Epidermal melanocyte (primary cell): ENCODE data around the gene EPHB1.

Experiments
- DNase-seq: peaks from one replicate; pipeline ENCODE4 v3.0.0; 2011; ENCODE audit warnings: low spot score; ENCODE audit not compliant: insufficient read length

The EPHB1 gene

GRCh38 chr3:134877788-134878187, 82.7 kb downstream of the EPHB1 start:
- DNase-seq, result no peak

GRCh38 chr3:134879990-134880389, 84.9 kb downstream of the EPHB1 start:
- peak; percentile 38 for DNase-seq

GRCh38 chr3:134880431-134880830, 85.4 kb downstream of the EPHB1 start:
- DNase-seq, result no peak

GRCh38 chr3:134881305-134881704, 86.2 kb downstream of the EPHB1 start:
- DNase-seq, result no peak

- DNase-seq, result no peak
These were observed 88.8 kb downstream of the EPHB1 start for GRCh38 chr3:134883697-134884385.

- no peak for DNase-seq
These were observed 91.0 kb downstream of the EPHB1 start for GRCh38 chr3:134885877-134886621.

- no peak for DNase-seq
These were observed 91.9 kb downstream of the EPHB1 start for GRCh38 chr3:134886991-134887390.

- no peak for DNase-seq
These were observed 92.5 kb downstream of the EPHB1 start for GRCh38 chr3:134887536-134887935.

GRCh38 chr3:134892326-134892725, 97.3 kb downstream of the EPHB1 start:
- no peak for DNase-seq

- DNase-seq, result no peak
These were observed 97.7 kb downstream of the EPHB1 start for GRCh38 chr3:134892761-134893160.

- no peak for DNase-seq
These were observed 99.5 kb downstream of the EPHB1 start for GRCh38 chr3:134894533-134894932.

- no peak for DNase-seq
These were observed 100.1 kb downstream of the EPHB1 start for GRCh38 chr3:134895181-134895580.

GRCh38 chr3:134896141-134896540, 101.1 kb downstream of the EPHB1 start:
- DNase-seq, result no peak

- no peak for DNase-seq
These were observed 101.6 kb downstream of the EPHB1 start for GRCh38 chr3:134896696-134897095.

GRCh38 chr3:134897391-134898141, 102.5 kb downstream of the EPHB1 start:
- DNase-seq, result no peak

- DNase-seq, result no peak
These were observed 103.2 kb downstream of the EPHB1 start for GRCh38 chr3:134898181-134898754.

- no peak for DNase-seq
These were observed 104.7 kb downstream of the EPHB1 start for GRCh38 chr3:134899786-134900185.

GRCh38 chr3:134900482-134900881, 105.4 kb downstream of the EPHB1 start:
- DNase-seq, result no peak

GRCh38 chr3:134901461-134901860, 106.4 kb downstream of the EPHB1 start:
- DNase-seq, result no peak

- no peak for DNase-seq
These were observed 108.8 kb downstream of the EPHB1 start for GRCh38 chr3:134903837-134904236.

- no peak for DNase-seq
These were observed 109.2 kb downstream of the EPHB1 start for GRCh38 chr3:134904241-134904771.
